ENCODE results near the gene POU2AF1. TPM values are rescaled to one million over a fixed set of nuclear protein-coding genes. Genes with fewer than 3 reads are reported as not detected.

POU2AF1 gene
- total and polyA plus RNA-seq, 12 donors, result 0.07 to 1.8 (median 0.15) TPM; not detected in 3

- H3K36me3 ChIP-seq, result no peaks in the 10 kb centered on the region
- no peak overlapping the region for H3K4me3 ChIP-seq
- H3K27ac ChIP-seq, result no peak overlapping the region
- TF ChIP-seq CTCF (IDR thresholded peaks at IDR 0.05), result no peak
- H3K27me3 ChIP-seq, result no peaks in the 10 kb centered on the region
- ATAC-seq (no peak), DNase-seq (no peak)
- intact Hi-C loops (cut with DNase I), result no loop called here
- 69 to 77% methylated on average over 9 of the region's 9 CpGs for WGBS, 2 donors
- no peaks in the 10 kb centered on the region for H3K4me1 ChIP-seq
- H3K9me3 ChIP-seq, result no peaks in the 10 kb centered on the region
These were observed 16.1 kb downstream of the POU2AF1 start for GRCh38 chr11:111362887-111363411.

GRCh38 chr11:111361874-111362273 lies 17.2 kb downstream of the POU2AF1 start:
- WGBS, 2 donors, result 88 to 93% methylated on average over 6 of the region's 6 CpGs
- Histone ChIP-seq H3K4me1 (no peaks in the 10 kb centered on the region), H3K36me3 (no peaks in the 10 kb centered on the region), H3K4me3 (no peak overlapping the region), H3K27ac (no peak overlapping the region), H3K27me3 (no peaks in the 10 kb centered on the region), H3K9me3 (no peaks in the 10 kb centered on the region)
- ATAC-seq (no peak), DNase-seq (no peak)
- TF ChIP-seq CTCF (IDR thresholded peaks at IDR 0.05), result no peak
- intact Hi-C loops (cut with DNase I), result no loop called here

GRCh38 chr11:111361052-111361801 lies 17.8 kb downstream of the POU2AF1 start:
- Histone ChIP-seq H3K4me1 (no peaks in the 10 kb centered on the region), H3K36me3 (no peaks in the 10 kb centered on the region), H3K27ac (no peak overlapping the region), H3K4me3 (no peak overlapping the region), H3K27me3 (no peaks in the 10 kb centered on the region), H3K9me3 (no peaks in the 10 kb centered on the region)
- TF ChIP-seq CTCF (IDR thresholded peaks at IDR 0.05), result no peak
- WGBS, 2 donors, result 77 to 85% methylated on average over 7 of the region's 7 CpGs
- ATAC-seq, result no peak
- DNase-seq, result no peak
- intact Hi-C loops (cut with DNase I), result no loop called here

- Histone ChIP-seq H3K27ac (no peak overlapping the region), H3K4me1 (no peaks in the 10 kb centered on the region), H3K27me3 (no peaks in the 10 kb centered on the region), H3K36me3 (no peaks in the 10 kb centered on the region), H3K4me3 (no peak overlapping the region), H3K9me3 (no peaks in the 10 kb centered on the region)
- peak in 1 of 8 donors; percentile 28 for ATAC-seq
- DNase-seq, result no peak
- 68% methylated on average over 6 of the region's 6 CpGs for whole genome bisulfite sequencing, 2 donors
- TF ChIP-seq CTCF (IDR thresholded peaks at IDR 0.05), result no peak
- intact Hi-C loops (cut with DNase I), result no loop called here
These were observed 18.7 kb downstream of the POU2AF1 start for GRCh38 chr11:111360150-111361043.
